NT2/D1 (cell line): Measurements from ENCODE around the gene MBTPS1.

Experiments
- DNase-seq: peaks from one replicate; pipeline ENCODE4 v3.0.0-alpha.2; 2011; ENCODE audit warnings: low read depth, low spot score
- H3K27me3 ChIP-seq: 2 replicates; pipeline ENCODE4 v1.6.0; 2011; ENCODE audit warnings: mild to moderate bottlenecking; ENCODE audit not compliant: insufficient read length, insufficient read depth
- H3K36me3 ChIP-seq: 2 replicates; pipeline ENCODE4 v1.6.1; 2011; ENCODE audit warnings: mild to moderate bottlenecking, low read length, mixed read lengths; ENCODE audit not compliant: insufficient read depth, insufficient read length
- H3K4me1 ChIP-seq: 2 replicates; pipeline ENCODE4 v1.5.1; 2011; ENCODE audit not compliant: insufficient read depth, insufficient read length
- H3K4me3 ChIP-seq: 2 replicates; pipeline ENCODE4 v1.5.1; 2011; ENCODE audit warnings: low read depth; ENCODE audit not compliant: insufficient read length
- H3K9ac ChIP-seq: 2 replicates; pipeline ENCODE4 v1.6.0; 2011; ENCODE audit warnings: low read depth; ENCODE audit not compliant: insufficient read length
- H3K9me3 ChIP-seq: 2 replicates; pipeline ENCODE4 v1.5.1; 2011; ENCODE audit warnings: mild to moderate bottlenecking, low read length; ENCODE audit not compliant: insufficient read depth
- SUZ12 ChIP-seq: IDR thresholded peaks from 2 replicates; pipeline ENCODE4 v1.6.1; 2011; ENCODE audit not compliant: insufficient read length, insufficient read depth; ENCODE audit errors: extremely low read depth
- YY1 ChIP-seq: IDR thresholded peaks from 2 replicates; pipeline ENCODE4 v1.6.1; 2011; ENCODE audit not compliant: insufficient read length, insufficient read depth
- ZNF274 ChIP-seq: IDR thresholded peaks from 2 replicates; pipeline ENCODE4 v1.6.1; 2011; ENCODE audit warnings: mild to moderate bottlenecking, low read depth, low read length

Gene MBTPS1

DNA sequence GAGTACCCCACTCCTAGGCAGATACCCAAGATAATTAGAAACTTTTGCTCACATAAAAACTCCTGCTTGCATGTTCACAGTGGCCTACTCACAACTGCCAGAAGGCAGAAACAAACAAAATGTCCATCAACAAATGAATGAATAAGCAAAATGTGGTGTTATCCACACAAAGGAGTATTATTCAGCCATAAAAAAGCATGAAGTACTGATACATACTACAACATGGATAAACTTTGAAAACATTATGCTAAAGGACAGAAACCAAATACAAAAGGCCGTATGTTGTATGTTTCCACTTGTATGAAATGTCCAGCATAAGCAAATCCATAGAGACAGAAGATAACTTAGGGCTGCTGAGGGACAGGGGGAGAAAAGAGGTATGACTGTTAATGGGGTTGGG lies 26.3 kb upstream of the MBTPS1 start:
- no peak overlapping the region for H3K9ac ChIP-seq
- H3K4me3 ChIP-seq, result no peak overlapping the region
- peaks cover 11% of the 10 kb centered on the region; the same call in 1 of the 2 replicates for H3K9me3 ChIP-seq
- H3K4me1 ChIP-seq, result no peaks in the 10 kb centered on the region
- H3K27me3 ChIP-seq, result peaks cover 17% of the 10 kb centered on the region
- H3K36me3 ChIP-seq, result no peaks in the 10 kb centered on the region
- no peak for TF ChIP-seq YY1
- no peak for TF ChIP-seq ZNF274
- TF ChIP-seq SUZ12, result no peak
- no peak for DNase-seq

GRCh38 chr16:84141143-84141670 lies 24.5 kb upstream of the MBTPS1 start:
- Histone ChIP-seq H3K9ac (no peak overlapping the region), H3K4me1 (peaks cover 12% of the 10 kb centered on the region), H3K9me3 (peaks cover 11% of the 10 kb centered on the region; the same call in 1 of the 2 replicates), H3K27me3 (peaks cover 10% of the 10 kb centered on the region), H3K36me3 (no peaks in the 10 kb centered on the region), H3K4me3 (no peak overlapping the region)
- no peak for DNase-seq
- TF ChIP-seq YY1 (no peak), SUZ12 (no peak)

DNA sequence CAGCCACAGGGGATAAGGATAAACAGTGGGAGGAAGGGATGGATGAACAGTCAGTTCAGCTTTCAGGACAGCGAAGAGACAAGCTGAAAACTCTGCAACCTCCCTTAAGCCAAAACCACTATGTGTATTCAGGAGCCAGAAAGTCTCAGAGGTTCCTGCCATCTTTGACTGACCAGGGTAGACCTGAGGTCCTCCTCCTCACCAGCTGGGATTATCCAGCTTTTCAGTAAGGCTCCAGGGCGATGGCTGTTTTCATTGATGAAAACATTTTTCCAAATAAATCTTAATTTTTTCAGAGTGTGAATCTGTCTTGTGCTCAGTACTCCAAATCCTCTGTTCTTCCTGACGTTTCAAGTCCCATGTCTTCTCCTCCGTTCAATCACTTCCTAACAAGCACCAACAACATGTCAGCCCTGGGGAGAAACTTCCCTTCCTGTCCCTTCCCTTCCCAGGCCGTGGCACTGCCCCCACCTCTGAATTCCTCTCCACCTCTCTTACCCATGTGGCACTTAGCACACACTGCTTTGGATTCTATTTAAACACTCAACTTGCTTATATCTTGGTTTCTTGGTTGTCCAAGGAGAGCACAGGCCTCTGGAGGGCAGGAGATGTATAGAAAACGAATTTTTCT lies 23.0 kb upstream of the MBTPS1 start:
- H3K4me3 ChIP-seq, result no peak overlapping the region
- TF ChIP-seq SUZ12 (no peak), YY1 (no peak), ZNF274 (no peak)
- H3K27me3 ChIP-seq, result no peaks in the 10 kb centered on the region
- H3K9me3 ChIP-seq, result peaks cover 11% of the 10 kb centered on the region; the same call in 1 of the 2 replicates
- peaks cover 16% of the 10 kb centered on the region for H3K4me1 ChIP-seq
- H3K9ac ChIP-seq, result no peak overlapping the region
- no peaks in the 10 kb centered on the region for H3K36me3 ChIP-seq
- no peak for DNase-seq

DNA sequence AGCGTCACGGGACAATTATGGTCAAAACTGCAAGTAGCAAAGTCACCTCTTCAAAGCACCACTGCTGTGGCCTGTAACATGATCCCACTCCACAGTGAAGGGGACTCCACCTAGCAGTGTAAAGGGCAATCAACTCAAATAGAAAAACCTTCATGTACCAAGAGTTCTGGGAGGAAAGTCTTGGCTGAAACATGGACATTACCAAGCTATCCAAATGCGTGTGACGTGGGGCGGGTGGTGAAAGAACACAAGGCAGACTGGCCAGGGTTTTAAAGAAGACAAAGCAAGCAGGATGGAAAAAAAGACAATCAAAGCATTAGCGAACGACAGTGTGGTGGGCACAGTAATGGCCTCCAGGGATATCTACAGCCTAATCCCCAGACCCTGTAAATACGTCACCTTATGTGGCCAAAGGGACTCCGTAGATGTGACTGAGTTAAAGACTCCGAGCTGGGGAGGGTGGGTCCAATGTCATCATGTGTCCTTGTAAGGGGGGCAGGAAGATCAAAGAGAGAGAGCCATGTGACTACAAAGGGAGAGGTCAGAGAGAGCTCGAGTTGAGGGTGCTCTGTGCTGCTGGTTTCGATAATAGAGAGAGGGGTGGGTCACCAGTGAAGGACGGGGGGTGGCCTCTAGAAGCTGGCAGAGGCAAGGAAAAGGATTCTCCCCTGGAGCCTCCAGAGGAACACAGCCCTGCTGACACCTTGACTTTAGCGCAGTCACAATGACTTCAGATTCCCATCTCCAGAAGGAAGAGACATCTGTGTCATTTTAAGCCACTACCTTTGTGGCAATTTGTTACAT lies 22.3 kb upstream of the MBTPS1 start:
- Histone ChIP-seq H3K9me3 (peaks cover 11% of the 10 kb centered on the region; the same call in 1 of the 2 replicates), H3K9ac (no peak overlapping the region), H3K4me1 (peaks cover 16% of the 10 kb centered on the region), H3K36me3 (no peaks in the 10 kb centered on the region), H3K27me3 (no peaks in the 10 kb centered on the region), H3K4me3 (no peak overlapping the region)
- no peak for DNase-seq
- TF ChIP-seq ZNF274 (no peak), SUZ12 (no peak), YY1 (no peak)

- H3K9ac ChIP-seq, result no peak overlapping the region
- no peaks in the 10 kb centered on the region for H3K27me3 ChIP-seq
- no peak for DNase-seq
- no peaks in the 10 kb centered on the region for H3K36me3 ChIP-seq
- no peak overlapping the region for H3K4me3 ChIP-seq
- H3K9me3 ChIP-seq, result peaks cover 11% of the 10 kb centered on the region; the same call in 1 of the 2 replicates
- TF ChIP-seq YY1, result no peak
- no peak for TF ChIP-seq ZNF274
- no peak for TF ChIP-seq SUZ12
- H3K4me1 ChIP-seq, result peaks cover 16% of the 10 kb centered on the region
Observed at GRCh38 chr16:84138500-84138823, 21.7 kb upstream of the MBTPS1 start.

- DNase-seq, result no peak
- no peaks in the 10 kb centered on the region for H3K27me3 ChIP-seq
- no peaks in the 10 kb centered on the region for H3K36me3 ChIP-seq
- TF ChIP-seq SUZ12, result no peak
- TF ChIP-seq YY1, result no peak
- no peak for TF ChIP-seq ZNF274
- peaks cover 16% of the 10 kb centered on the region for H3K4me1 ChIP-seq
- H3K9me3 ChIP-seq, result peaks cover 6% of the 10 kb centered on the region; the same call in 1 of the 2 replicates
- no peak overlapping the region for H3K4me3 ChIP-seq
- no peak overlapping the region for H3K9ac ChIP-seq
Observed at GRCh38 chr16:84137769-84138357, 21.1 kb upstream of the MBTPS1 start.

GRCh38 chr16:84137287-84137686 lies 20.5 kb upstream of the MBTPS1 start:
- Histone ChIP-seq H3K9me3 (no peaks in the 10 kb centered on the region), H3K27me3 (no peaks in the 10 kb centered on the region), H3K36me3 (no peaks in the 10 kb centered on the region), H3K4me3 (no peak overlapping the region), H3K4me1 (peaks cover 16% of the 10 kb centered on the region), H3K9ac (no peak overlapping the region)
- no peak for DNase-seq
- no peak for TF ChIP-seq YY1
- no peak for TF ChIP-seq ZNF274
- no peak for TF ChIP-seq SUZ12
